Loucy (cell line): Measurements from ENCODE around the gene MED13L.

Experiments used
- H2AFZ ChIP-seq: fragments of 200-600 bp; sonication (generic); 2 replicates; pipeline ENCODE4 v1.6.0; 2016; ENCODE audit warnings: antibody characterized with exemption, mild to moderate bottlenecking, low read length, moderate library complexity
- H3F3A ChIP-seq: fragments of 200-600 bp; 2 replicates; pipeline ENCODE4 v1.6.0; 2016; ENCODE audit warnings: antibody characterized with exemption, low read depth, mild to moderate bottlenecking
- H3K27me3 ChIP-seq: fragments of 200-600 bp; sonication (generic); 2 replicates; pipeline ENCODE4 v1.6.1; 2014; ENCODE audit warnings: low read length, mild to moderate bottlenecking; ENCODE audit not compliant: insufficient read depth, poor library complexity, severe bottlenecking
- H3K36me3 ChIP-seq: fragments of 200-600 bp; sonication (generic); 2 replicates; pipeline ENCODE4 v1.6.1; 2016; ENCODE audit warnings: low read length; ENCODE audit not compliant: insufficient read depth
- H3K4me1 ChIP-seq: fragments of 200-600 bp; sonication (generic); 2 replicates; pipeline ENCODE4 v1.5.1; 2014; ENCODE audit warnings: low read length, mild to moderate bottlenecking; ENCODE audit not compliant: insufficient read depth, poor library complexity, severe bottlenecking
- H3K4me2 ChIP-seq: fragments of 200-600 bp; sonication (generic); 2 replicates; pipeline ENCODE4 v1.6.0; 2014; ENCODE audit warnings: antibody characterized with exemption, low read length, low read depth, mild to moderate bottlenecking; ENCODE audit not compliant: poor library complexity, severe bottlenecking
- H3K4me3 ChIP-seq: fragments of 200-600 bp; sonication (generic); 2 replicates; pipeline ENCODE4 v1.5.1; 2014; ENCODE audit warnings: low read length, mild to moderate bottlenecking, mixed read lengths; ENCODE audit not compliant: poor library complexity, severe bottlenecking
- H3K79me2 ChIP-seq: fragments of 200-600 bp; sonication (generic); 2 replicates; pipeline ENCODE4 v1.6.1; 2014; ENCODE audit warnings: low read length; ENCODE audit not compliant: insufficient read depth
- H3K9ac ChIP-seq: fragments of 200-600 bp; sonication (generic); 2 replicates; pipeline ENCODE4 v1.6.0; 2014; ENCODE audit warnings: mild to moderate bottlenecking, low read depth, low read length, moderate library complexity; ENCODE audit not compliant: poor library complexity, severe bottlenecking
- H3K9me2 ChIP-seq: fragments of 200-600 bp; sonication (generic); replicated peaks from 2 replicates; pipeline ENCODE4 v1.6.1; 2016; ENCODE audit warnings: low read depth, low read length, mixed read lengths
- H3K9me3 ChIP-seq: fragments of 200-600 bp; sonication (generic); 2 replicates; pipeline ENCODE4 v1.6.1; 2014; ENCODE audit warnings: mild to moderate bottlenecking, antibody characterized with exemption, low read length, low read depth; ENCODE audit not compliant: insufficient read depth
- H4K20me1 ChIP-seq: fragments of 200-600 bp; sonication (generic); 2 replicates; pipeline ENCODE4 v1.6.0; 2014; ENCODE audit warnings: antibody characterized with exemption, low read length, mild to moderate bottlenecking; ENCODE audit not compliant: insufficient read depth, poor library complexity, severe bottlenecking
- CTCF ChIP-seq: fragments of 200-600 bp; sonication (generic); conservative IDR thresholded peaks from 2 replicates; pipeline ENCODE4 v1.5.1; 2014; ENCODE audit warnings: mild to moderate bottlenecking, antibody characterized with exemption, low read length
- EZH2phosphoT487 ChIP-seq: fragments of 200-600 bp; IDR thresholded peaks from 2 replicates; pipeline ENCODE4 v1.6.1; 2018; ENCODE audit warnings: antibody characterized with exemption, mild to moderate bottlenecking, moderate library complexity, borderline replicate concordance

Gene MED13L

DNA sequence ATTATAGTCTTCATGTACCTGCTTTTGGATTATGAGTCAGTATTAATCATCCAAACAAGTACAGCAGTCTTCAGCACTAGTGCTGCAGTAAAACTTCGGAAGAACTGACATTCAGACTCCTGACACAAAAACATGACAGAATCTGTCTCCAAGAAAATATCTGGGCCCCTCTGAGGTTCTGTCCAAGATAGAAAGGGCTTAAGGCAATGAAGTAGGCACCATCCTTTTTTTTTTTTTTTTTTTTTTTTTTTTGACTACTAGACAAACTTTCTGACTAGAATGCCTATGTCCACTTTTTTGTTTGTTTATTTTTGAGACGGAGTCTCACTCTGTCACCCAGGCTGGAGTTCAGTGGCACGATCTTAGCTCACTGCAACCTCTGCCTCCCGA lies 112.5 kb downstream of the MED13L start:
- TF ChIP-seq CTCF (no peak), EZH2phosphoT487 (no peak)
- H3K4me3 ChIP-seq: no peak overlapping the region
- no peaks in the 10 kb centered on the region for H3K9me3 ChIP-seq
- H3K9me2 ChIP-seq: no peaks in the 10 kb centered on the region
- H3K4me2 ChIP-seq: no peak overlapping the region
- no peak overlapping the region for H3K9ac ChIP-seq
- H2AFZ ChIP-seq: no peak overlapping the region
- no peaks in the 10 kb centered on the region for H3K36me3 ChIP-seq
- no peaks in the 10 kb centered on the region for H3K27me3 ChIP-seq
- peaks cover 98% of the 10 kb centered on the region for H3K79me2 ChIP-seq
- peaks cover 41% of the 10 kb centered on the region for H4K20me1 ChIP-seq
- peaks cover 8% of the 10 kb centered on the region for H3K4me1 ChIP-seq
- H3F3A ChIP-seq: no peaks in the 10 kb centered on the region

DNA sequence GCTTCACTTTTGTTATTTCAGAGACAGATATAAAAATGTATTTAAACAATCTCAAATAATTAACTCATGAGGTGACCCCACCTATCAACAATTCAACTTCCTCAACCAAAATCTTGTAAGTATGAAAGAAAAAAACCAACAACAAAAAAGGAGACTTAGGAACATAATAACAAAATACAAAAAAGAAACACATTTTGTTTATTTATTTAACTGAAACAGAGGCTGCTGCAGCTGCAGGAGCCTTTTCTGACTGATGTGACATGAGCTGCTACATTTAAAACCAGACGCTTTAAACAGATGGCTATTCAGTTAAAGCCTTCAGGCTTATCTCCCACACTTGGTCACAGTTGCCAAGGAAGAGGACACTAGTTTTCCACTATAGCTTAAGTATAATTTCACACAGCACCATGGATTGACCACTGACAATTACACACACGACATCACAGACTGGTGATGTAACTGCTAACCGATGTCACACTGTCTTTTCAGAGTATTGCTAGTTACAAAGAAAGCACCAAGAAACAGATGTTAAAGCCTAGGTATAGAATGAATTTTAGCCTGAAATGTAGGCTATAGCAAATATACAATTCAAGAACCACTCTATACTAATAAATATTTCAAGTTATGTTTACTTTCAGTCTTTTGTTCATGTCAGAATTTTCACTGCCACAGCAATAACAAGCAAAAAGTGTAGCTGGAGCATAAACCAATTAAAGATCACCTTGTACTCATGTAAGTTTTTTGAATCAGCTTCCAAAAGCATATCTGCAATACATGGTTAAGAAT lies 113.0 kb downstream of the MED13L start:
- no peaks in the 10 kb centered on the region for H3K27me3 ChIP-seq
- H2AFZ ChIP-seq: no peak overlapping the region
- H3K9me2 ChIP-seq: no peaks in the 10 kb centered on the region
- H3K4me2 ChIP-seq: no peak overlapping the region
- TF ChIP-seq CTCF (no peak), EZH2phosphoT487 (no peak)
- no peak overlapping the region for H3K9ac ChIP-seq
- H4K20me1 ChIP-seq: peaks cover 47% of the 10 kb centered on the region
- peaks cover 14% of the 10 kb centered on the region for H3K4me1 ChIP-seq
- no peaks in the 10 kb centered on the region for H3K36me3 ChIP-seq
- H3F3A ChIP-seq: no peaks in the 10 kb centered on the region
- no peaks in the 10 kb centered on the region for H3K9me3 ChIP-seq
- H3K4me3 ChIP-seq: no peak overlapping the region
- H3K79me2 ChIP-seq: peaks cover 98% of the 10 kb centered on the region

- no peaks in the 10 kb centered on the region for H3K9me2 ChIP-seq
- peaks cover 98% of the 10 kb centered on the region for H3K79me2 ChIP-seq
- H3K4me2 ChIP-seq: no peak overlapping the region
- TF ChIP-seq EZH2phosphoT487 (no peak), CTCF (no peak)
- H3K27me3 ChIP-seq: no peaks in the 10 kb centered on the region
- no peaks in the 10 kb centered on the region for H3K9me3 ChIP-seq
- H3K9ac ChIP-seq: no peak overlapping the region
- no peak overlapping the region for H2AFZ ChIP-seq
- H3K4me1 ChIP-seq: peaks cover 34% of the 10 kb centered on the region
- peaks cover 54% of the 10 kb centered on the region for H4K20me1 ChIP-seq
- H3K36me3 ChIP-seq: no peaks in the 10 kb centered on the region
- H3F3A ChIP-seq: no peaks in the 10 kb centered on the region
- no peak overlapping the region for H3K4me3 ChIP-seq
Observed at GRCh38 chr12:116162071-116162470, 115.4 kb downstream of the MED13L start.
